Stimulated activated CD8-positive, alpha-beta memory T cell treated with anti-CD3 and anti-CD28 coated beads, Interleukin-15, amount 100 ng/mL, for 24 hours (primary cell): ENCODE data around the gene LILRB4.
"Not testable (repeated sequence)": the region's sequence is repeated elsewhere in the genome, so short reads cannot be mapped to it uniquely, and the experiment has no call there.

Experiments
- DNase-seq: peaks from one replicate; pipeline ENCODE4 v3.0.0-alpha.2; 2020; ENCODE audit warnings: low read depth

Gene LILRB4

GRCh38 chr19:54662730-54663129, at the start of gene LILRB4:
Gene LILRB4, plus strand, starts transcription at chr19:54662985. Its CDS starts 49 bp downstream, at chr19:54663034.
- DNase-seq = no peak

DNA sequence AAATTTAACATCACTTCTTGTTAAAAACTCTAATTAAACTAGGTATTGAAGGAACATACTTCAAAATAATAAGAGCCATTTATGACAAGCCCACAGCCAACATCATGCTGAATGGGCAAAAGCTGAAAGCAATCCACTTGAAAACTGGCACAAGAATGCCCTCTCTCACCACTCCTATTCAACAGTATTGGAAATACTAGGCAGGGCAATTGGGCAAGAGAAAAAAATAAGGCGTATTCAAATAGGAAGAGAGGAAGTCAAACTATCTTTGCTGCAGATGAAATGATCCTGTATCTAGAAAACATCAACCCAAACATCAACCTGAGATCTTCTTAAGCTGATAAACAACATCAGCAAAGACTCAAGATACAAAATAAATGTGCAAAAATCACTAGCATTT, 48.1 kb upstream of the LILRB4 start:
- DNase-seq = no peak

DNA sequence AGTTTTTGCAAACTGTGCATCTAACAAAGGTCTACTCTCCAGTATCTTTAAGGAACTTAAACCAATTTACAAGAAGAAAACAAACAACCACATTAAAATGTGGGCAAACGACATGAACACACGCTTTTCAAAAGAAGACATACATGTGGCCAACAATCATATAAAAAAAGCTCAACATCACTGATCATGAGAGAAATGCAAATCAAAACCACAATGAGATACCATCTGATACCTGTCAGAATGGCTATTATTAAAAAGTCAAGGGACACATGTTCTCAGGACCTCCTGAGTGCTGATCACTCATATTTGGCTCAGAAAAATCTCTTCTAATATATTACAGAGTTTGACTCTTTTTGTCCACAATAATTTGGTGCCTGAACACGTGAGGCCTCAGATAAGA, 46.7 kb upstream of the LILRB4 start:
- DNase-seq = no peak

- no peak for DNase-seq
Observed at GRCh38 chr19:54616821-54617560, 45.8 kb upstream of the LILRB4 start.

- no peak for DNase-seq
Observed at GRCh38 chr19:54620464-54620863, 42.3 kb upstream of the LILRB4 start.

GRCh38 chr19:54622431-54622830, 40.4 kb upstream of the LILRB4 start:
- no peak for DNase-seq

DNA sequence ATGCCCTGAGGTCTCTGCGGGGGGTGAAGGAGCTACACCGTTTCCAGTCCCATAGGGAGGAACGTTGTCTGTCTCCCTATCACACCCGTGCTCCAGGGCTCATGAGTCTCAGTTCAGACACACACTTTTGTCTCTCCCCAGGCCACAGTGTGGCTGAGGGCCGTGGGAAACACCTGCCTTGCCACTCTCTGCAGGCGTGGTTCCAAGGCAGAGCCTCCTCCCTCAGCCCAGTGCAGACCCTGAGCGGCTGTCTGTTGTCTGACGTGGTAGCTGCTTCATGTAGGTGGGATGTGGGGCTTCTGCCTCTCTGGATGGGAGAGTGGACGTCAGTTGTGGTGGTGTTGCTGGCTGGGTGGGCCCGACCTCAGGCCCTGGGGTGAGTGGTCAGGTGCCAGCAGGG, 38.6 kb upstream of the LILRB4 start:
- not testable (repeated sequence) for DNase-seq

DNA sequence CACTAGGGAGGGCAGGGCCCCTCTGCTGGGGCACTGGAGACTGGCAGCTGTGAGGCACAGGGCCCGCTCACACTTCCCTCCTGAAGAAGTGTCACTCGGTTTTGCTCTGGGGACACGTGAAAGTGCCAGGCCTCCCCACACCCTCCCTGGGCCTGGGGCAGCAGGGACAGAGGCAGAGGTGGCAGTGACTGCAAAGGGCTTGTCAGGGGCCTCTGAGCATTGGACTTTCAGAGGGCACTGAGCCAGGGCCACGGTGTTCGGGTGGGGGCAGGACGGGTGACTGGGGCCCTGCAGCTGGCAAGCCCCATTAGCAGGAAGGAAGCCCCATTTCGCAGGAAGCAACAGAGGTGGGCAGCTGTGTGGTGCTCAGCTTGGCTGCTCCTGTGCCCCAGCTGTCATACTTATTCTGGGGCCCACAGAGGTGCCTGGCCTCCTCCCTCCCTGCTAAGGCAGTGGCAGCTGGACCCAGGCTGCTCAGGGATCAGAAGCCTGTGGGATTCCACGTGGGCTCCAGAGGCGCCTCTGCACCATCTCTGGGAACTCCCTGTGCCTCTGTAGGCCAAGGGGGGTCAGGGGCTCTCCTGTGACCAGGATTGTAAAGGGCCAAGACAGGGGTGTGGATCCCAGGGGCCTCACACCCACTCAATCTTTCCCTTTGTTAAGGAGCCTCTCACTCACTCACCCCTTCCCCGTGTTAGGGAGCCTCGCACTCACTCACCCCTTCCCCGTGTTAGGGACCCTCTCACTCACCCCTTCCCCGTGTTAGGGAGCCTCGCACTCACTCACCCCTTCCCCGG, 37.7 kb upstream of the LILRB4 start:
- not testable (repeated sequence) for DNase-seq

- DNase-seq = no peak
Observed at GRCh38 chr19:54626757-54627156, 36.0 kb upstream of the LILRB4 start.

DNA sequence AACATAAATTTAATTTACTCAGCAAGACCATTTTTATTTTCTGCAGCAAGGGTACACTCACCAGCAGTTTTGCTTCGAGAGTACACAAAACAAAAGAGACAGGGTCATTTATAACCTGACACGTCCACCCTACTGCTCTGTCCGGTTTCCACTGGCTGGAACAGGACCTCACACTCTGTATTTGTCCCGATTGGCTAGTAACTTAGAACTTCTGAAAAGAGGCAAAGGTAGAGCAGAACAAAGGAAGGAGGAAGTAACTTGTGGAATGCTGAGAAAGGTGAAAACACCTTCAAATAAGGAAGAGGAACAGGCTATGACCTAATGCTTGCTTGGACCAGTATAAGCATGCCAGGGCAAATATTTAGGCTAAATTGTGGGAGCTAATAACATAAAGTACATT, 34.9 kb upstream of the LILRB4 start:
- not testable (repeated sequence) for DNase-seq

DNA sequence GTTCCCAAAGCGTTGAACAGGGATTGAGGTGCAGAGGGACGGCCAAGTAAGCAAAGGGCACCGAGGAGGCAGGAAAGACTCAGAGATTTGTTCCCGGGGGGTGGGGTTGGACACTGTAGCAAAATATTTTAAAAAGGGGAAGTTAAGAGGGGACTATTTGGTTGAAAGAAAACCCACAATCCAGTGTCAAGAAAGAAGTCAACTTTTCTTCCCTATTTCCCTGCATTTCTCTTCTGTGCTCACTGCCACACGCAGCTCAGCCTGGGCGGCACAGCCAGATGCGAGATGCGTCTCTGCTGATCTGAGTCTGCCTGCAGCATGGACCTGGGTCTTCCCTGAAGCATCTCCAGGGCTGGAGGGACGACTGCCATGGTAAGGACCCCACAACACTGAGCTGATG, 32.5 kb upstream of the LILRB4 start, which contains the start of gene LILRB1:
Gene LILRB1, plus strand, starts transcription at position 223 of the 400 bp plus-strand sequence. CDS start 590 bp downstream, outside the sequence.
- not testable (repeated sequence) for DNase-seq

GRCh38 chr19:54630782-54631181, 32.0 kb upstream of the LILRB4 start:
- no peak for DNase-seq

GRCh38 chr19:54631489-54632337, 31.1 kb upstream of the LILRB4 start:
- not testable (repeated sequence) for DNase-seq

GRCh38 chr19:54632517-54632916, 30.3 kb upstream of the LILRB4 start:
- DNase-seq = not testable (repeated sequence)

GRCh38 chr19:54633401-54633800, 29.4 kb upstream of the LILRB4 start:
- no peak for DNase-seq

- DNase-seq = not testable (repeated sequence)
Observed at GRCh38 chr19:54636081-54636480, 26.7 kb upstream of the LILRB4 start.

- DNase-seq = no peak
Observed at GRCh38 chr19:54638683-54639082, 24.1 kb upstream of the LILRB4 start.

DNA sequence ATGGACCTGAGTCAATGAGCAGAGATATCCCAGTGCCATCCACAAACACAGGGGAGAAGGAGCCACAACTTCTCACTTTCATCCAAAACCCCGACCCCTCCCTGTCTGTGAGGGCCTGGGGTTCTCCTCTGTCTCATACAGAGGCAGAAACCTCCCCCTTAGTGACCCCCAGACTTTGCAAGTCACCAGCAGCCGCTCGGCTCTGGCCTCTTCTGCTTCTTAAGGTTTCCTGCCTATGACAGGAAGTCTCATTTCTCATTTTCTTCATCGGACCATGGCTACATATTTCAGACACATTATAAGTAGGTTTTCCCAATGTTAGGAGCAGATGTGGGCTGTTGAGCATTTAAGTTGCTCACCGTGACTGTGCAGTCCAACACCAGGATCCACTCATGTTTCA, 19.8 kb upstream of the LILRB4 start:
- not testable (repeated sequence) for DNase-seq

DNA sequence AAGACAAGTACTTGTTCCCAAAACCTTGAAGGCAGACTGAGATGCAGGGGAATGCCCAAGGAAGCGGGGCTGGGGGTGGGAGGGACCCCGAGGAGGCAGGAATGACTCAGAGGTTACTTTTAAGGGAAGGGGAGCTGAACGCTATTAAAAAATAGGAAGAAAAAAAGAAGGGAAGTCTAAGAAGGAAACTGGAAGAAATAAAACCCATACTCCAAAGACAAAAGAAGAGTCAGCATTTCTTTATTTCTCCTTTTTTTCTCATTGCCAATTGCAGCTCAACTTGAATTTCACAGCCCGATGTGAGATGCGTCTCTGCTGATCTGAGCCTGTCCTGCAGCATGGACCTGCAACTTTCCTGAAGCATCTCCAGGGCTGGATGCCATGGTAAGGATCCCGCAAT, 19.2 kb upstream of the LILRB4 start:
- DNase-seq = not testable (repeated sequence)

DNA sequence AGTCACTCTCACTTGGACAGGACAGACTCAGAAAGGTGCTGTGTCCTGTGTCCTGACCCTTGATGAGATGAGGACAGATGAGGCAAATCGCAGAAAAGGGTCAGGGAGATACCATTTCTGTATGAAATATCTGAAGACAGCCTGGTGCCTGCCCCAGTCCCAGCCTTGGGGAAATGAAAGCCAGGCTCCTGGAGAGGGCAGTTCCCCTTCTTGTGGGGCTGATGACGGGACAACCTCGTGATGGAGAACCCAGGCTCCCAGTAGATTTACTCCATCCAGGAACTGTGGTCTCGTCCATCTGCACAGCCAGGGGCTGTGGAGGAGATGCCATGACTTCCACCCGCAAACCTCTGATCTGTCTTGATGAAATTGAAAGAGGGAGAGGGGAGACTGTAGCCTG, 18.7 kb upstream of the LILRB4 start:
- no peak for DNase-seq

DNA sequence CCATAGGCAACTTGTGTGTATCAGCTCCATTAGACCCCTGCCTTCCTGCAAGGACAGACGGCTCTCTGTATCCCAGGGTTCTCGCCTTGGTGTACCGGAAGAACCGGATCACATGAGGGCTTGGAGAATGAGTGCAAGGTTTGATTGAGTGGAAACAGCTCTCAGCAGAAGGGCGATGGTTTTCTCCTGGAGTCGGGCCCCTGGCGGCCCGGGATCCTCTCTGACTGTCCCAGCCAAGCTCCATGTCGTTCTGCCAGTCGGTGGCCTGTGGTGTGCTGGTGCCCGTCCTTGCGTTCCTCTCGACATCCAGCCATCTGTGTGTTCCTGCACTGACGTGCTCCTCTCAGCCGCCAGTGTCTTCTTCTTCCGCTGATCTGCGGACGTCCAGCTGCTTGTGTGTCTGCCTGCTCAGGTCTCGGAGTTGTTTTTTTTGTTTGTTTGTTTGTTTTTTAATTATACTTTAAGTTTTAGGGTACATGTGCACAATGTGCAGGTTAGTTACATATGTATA, 16.4 kb upstream of the LILRB4 start:
- DNase-seq = no peak

- DNase-seq = no peak
Observed at GRCh38 chr19:54648129-54648528, 14.7 kb upstream of the LILRB4 start.
